HG02623 (cell line): ENCODE data around the gene UQCC2.

Experiments used
- ATAC-seq: cut with Tn5 transposase; IDR thresholded peaks from one replicate; pipeline ENCODE4 v1.9.1; 2021; ENCODE audit warnings: moderate library complexity; ENCODE audit not compliant: unreplicated experiment

The UQCC2 gene

DNA sequence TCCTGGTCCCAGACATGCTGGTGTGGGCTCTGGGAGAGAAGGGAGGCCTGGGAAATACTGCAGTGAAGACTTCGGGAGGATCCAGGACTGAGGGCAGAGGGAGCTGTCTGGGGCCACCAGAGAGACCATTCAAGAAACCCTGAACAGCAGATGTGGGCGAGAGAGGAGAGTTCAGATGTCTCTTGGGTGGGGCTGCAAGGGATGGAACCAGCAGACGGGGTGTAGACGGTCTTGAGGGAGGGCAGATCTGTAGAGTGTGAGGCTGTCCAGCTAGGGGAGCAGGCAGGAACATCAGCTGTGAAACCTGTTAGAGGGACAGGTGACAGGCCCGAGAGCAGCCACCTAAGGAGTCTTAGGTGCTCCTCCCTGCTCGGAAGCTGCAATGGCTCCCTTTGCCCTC lies 51.5 kb downstream of the UQCC2 start:
- no peak for ATAC-seq

DNA sequence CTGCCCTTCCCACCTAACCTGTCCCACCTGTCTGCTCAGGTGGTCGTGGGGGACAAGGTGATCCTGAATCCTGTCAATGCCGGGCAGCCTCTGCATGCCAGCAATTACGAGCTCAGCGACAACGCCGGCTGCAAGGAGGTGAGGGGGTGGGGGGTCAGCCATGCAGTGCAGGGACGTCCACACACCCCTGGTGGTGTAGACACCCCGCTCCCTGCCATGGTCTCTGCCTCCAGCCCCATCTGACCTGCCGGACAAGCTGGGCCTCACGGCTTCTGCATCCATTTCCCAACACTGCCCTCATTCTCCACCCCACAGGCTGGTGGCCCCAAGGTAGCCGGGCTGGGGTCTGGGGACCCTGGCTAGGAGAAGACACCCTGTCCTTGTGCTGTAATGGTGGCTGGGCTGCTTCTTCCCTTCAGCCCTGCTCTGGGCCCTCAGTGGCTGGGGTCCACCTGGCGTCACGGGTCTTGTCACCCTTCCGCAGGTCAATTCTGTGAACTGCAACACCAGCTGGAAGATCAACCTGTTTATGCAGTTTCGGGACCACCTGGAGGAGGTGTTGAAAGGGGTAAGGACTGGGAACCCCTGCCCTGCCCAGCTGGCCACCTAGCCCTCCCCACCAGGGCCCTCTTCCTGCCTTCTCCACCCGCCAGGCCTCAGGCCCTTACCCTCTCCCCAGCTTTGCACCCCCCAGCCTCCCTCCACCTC lies 52.4 kb downstream of the UQCC2 start:
- ATAC-seq: no peak

- no peak for ATAC-seq
These were observed 54.7 kb downstream of the UQCC2 start for GRCh38 chr6:33656844-33657243.

- no peak for ATAC-seq
These were observed 56.5 kb downstream of the UQCC2 start for GRCh38 chr6:33654831-33655554.

DNA sequence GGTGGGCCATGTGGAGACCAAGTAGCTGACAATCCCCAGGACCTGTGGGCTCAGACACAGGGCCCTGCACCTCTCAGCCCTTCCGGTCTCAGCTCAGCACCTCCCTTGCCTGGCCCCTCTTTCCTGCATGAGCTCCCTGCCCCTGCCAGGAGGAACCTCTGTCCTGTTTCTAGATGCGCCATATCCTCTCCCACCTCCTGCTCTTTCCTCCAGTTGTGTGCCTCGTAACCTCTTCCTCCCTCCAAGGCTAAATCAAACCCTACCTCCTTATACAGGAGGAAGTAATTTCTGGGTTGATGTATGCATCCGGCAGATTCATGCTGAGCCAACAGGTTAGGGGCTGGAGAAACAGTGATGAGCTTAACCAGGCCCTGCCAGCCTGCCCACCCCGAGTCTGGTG lies 59.5 kb downstream of the UQCC2 start:
- ATAC-seq: no peak

- ATAC-seq: no peak
These were observed 60.1 kb downstream of the UQCC2 start for GRCh38 chr6:33651403-33651802.
